Middle frontal gyrus (tissue), 1 donor: ENCODE data around the gene PAWR.

Source experiments
- DNase-seq: peaks from one replicate; pipeline ENCODE4 v3.0.0-alpha.2; 2015; ENCODE audit warnings: low spot score; ENCODE audit errors: extremely low spot score

The PAWR gene

DNA sequence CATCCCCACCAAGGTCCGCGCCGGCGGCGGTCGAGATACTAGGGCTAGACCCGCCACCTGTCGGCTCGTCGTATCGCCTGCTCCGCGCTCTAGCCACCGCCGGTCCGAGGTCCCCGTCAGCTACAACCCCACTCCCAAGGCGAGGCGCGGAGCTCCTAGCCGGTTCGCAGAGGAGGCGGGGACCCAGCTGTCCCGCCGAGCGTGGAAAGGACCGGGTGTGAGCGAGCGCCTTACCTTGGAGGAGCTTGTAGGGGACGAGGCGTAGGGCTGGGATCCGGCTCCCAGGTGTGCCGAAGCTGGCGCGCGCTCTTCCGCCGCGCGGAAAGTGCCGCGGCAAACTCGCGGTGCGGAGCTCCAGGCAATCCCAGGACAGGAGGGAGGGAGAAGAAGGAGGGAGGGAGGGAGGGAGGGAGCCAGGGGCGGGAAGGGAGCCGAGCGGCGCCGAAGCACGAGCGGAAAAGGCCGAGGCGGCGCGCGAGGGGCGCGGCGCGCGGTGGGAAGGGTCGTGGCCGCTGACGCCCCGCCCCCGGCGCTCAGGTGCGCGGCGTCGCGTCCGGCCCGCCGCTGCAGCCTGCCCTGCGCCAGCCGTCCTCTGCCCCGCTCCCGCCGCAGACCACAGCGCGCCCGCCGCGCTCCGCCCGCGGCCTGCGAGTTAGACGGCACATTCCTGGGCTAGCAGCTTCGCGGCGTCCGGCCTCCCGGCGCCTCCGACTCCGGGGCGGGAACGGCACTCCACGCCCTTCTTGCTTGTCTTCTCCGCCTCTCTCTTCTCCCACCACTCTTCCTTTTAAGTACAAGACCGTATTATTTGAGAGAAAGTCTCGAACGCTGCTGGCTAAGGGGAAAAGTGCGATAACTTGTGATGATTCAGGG is at the start of gene PAWR:
PAWR (minus strand) TSS at position 327 of the 873 bp plus-strand sequence. CDS start 720 bp downstream, outside the sequence.
- DNase-seq = no peak

- DNase-seq = no peak
Measured at GRCh38 chr12:79737875-79738718, 47.3 kb upstream of the PAWR start.

- DNase-seq = no peak
Measured at GRCh38 chr12:79732638-79733037, 41.9 kb upstream of the PAWR start.

DNA sequence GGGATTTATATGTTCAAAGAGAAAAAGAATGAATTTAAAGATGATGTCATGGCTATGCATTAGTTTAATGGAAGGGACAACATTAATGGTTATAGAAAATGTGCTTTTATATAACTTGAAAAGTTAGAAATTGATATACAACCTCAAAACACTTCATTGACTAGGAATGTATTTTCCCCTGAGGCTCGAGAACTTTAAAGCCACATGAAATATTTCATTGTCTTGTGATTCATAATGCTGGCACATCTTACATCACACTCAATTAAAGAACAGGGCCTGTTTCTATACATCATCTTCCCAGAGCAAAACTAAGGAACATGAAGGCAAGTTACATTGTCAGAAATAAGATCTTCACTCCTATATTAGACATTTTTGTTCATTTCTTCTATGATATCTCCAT is 35.2 kb upstream of the PAWR start:
- DNase-seq = no peak

DNA sequence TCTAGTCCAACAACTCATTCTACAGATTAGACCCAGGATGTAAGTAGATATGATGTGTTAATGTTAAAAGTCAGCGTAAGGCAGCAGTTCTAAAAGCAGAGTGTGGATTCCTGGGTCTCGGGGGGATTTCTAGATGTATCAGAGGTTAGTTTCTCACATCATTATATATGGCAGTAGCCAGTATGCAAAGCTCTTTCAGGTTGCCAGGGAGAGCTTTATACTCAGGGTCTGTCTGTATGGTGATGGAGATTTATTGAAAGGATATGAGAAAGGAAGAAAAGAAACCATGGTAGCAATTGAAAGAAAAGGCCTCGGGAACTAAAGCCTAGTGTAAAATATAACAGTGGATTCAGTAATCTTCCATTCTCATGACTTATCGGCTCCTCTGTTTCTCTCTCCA is 26.2 kb upstream of the PAWR start:
- DNase-seq = no peak

DNA sequence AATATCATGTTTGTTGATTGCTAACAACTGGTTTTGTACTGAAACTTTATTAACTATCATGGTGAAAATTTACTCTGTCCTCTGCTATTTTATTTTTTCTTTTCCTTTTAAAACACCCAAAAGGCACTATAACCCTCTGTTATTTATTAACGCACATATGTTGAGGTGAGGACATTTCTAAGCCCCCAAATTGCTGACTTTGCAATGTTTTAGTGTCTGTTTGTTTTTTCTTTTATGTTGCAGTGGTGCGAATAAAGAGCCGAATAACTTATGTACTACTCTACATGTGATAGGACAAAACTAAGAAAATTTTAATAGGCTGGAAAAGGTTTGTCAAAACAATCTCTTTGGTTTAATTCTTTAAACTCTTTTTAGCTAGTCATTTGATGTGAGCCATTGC is 24.5 kb upstream of the PAWR start:
- no peak for DNase-seq

- DNase-seq = no peak
Measured at GRCh38 chr12:79710707-79711483, 20.1 kb upstream of the PAWR start.

GRCh38 chr12:79707830-79708229 is 17.1 kb upstream of the PAWR start:
- no peak for DNase-seq

DNA sequence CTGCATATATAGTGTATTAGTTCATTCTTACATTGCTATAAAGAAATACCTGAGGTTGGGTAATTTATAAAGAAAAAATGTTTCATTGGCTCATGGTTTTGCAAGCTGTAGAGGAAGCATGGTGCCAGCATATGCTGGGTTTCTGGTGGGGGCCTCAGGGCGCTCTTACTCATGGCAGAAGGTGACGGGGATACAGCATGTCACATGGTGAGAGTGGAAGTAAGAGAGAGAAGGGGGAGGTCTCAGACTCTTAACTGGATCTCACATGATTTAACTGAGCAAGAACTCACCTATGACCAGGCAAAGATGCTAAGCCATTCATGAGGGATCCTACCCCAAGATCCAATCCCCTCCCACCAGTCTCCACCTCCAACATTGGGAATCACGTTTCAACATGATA is 15.9 kb upstream of the PAWR start:
- DNase-seq = no peak

- no peak for DNase-seq
Measured at GRCh38 chr12:79706156-79706555, 15.4 kb upstream of the PAWR start.

DNA sequence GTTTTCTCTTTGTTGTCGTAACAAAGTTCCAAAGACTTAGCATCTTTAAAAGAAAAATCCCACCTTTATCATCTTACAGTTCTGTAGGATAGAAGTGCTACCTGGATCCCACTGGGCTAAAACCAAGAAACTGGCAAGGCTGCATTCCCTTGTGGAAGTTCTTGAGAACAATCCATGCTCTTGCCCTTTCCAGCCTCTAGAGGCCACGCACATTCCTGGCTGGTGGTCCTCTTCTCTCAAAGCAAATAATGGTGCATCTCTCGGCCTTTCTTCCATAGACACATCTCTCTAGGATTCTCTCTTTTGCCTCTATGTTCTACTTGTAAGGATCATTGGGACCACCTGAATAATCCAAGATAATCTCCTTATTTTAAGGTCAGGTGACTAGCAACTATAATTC is 8.2 kb upstream of the PAWR start:
- no peak for DNase-seq

GRCh38 chr12:79696416-79696815 is 5.7 kb upstream of the PAWR start:
- DNase-seq = no peak

GRCh38 chr12:79692860-79693577 is 2.3 kb upstream of the PAWR start:
- no peak for DNase-seq

- no peak for DNase-seq
Measured at GRCh38 chr12:79691511-79692248, 916 bp upstream of the PAWR start.

DNA sequence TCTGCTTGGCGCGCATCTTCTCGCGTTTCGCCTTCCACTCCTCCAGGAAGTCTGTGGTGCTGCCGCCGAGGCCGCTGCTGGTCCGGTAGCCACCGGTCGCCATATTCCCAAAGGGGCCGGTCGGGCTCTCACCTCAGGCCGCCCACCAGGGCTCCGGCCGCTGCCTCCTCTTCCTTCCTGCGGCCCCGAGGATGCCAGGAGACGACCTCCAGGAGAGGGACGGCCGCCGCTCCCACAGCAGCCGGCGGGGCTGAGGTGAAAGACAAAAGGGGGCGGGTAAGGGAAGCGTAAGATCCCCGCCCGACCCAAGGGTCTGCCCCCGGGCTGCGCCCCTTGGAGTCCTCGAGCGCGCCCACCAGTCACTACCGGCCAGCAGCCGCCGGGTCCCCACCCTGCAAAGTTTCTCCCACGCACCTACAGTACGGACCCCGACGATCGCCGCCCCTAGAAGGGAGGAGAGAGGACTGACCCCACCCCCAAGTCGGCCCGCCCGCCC is 574 bp downstream of the PAWR start:
- no peak for DNase-seq

DNA sequence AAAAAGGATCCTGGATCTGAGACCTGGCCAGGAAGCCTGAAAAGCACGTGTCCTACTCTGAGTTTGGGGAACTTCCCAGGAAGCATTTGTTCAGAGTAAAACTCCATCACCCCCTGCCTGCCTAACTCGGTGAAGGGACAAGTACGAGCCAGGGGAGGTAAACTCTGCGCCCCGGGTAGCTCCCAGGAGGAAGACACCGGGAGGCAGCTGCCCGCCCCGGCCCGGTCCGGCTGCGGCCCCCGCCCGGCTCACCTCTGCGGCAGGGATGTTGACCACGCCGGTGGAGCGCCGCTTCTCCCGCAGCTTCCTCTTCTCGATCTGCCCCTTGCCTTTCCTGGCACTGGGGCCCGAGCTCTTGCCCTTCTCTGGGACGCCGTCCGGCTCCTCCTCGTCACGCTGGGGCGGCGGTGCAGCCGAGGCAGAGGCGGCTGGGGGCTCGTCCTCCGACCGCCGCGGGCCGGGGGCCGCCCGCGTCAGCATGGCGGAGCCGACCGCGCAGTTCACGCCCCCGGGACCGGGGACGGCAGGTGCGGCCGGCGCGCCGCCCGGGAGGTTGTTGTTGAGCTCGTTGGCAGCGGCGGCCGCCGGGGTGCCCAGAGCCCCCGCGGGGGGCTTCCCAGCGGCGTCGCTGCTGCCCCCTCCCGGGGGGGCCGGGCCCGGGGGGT is 1.2 kb downstream of the PAWR start:
- DNase-seq = no peak

GRCh38 chr12:79689061-79689476 is 1.7 kb downstream of the PAWR start:
- DNase-seq = no peak

GRCh38 chr12:79688376-79689060 is 2.2 kb downstream of the PAWR start:
- DNase-seq = no peak

DNA sequence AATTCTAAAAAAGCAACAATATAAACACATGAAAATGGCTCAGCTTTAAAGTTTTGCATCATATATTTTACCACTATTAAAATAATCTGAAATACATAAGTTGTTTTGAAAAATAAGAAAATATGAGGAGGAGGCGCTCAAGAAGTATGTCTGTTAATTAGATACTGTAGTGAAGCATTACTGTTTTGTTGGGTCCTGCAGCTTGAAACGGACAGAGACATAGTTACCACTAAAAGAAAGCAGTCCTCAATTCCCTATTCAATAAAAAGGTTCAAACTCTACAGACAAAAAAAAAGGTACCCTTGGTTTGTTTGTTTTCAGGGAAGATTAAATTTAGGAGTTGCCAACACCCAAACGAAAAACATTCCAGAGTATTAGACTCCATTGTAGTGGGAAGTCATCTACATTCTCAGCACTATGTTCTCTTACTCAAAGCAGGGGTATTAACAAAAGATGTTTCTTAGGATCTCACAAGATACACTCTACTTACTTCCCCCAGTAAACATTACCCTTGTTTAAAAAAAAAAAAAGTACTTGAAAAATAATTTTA is 3.0 kb downstream of the PAWR start:
- no peak for DNase-seq
